Kidney epithelial cell (primary cell): ENCODE results near the gene HM13. TPM values are rescaled to one million over a fixed set of nuclear protein-coding genes. Genes with fewer than 3 reads are reported as not detected.
"Not testable (repeated sequence)": the region's sequence is repeated elsewhere in the genome, so short reads cannot be mapped to it uniquely, and the experiment has no call there.

ENCODE experiments used
- DNase-seq: peaks from one replicate; pipeline ENCODE4 v3.0.0-alpha.2; 2010; ENCODE audit warnings: low read depth
- H3K27me3 ChIP-seq: 2 replicates; pipeline ENCODE4 v1.6.0; 2011; ENCODE audit warnings: low read length; ENCODE audit not compliant: control insufficient read depth, insufficient read depth
- H3K36me3 ChIP-seq: 2 replicates; pipeline ENCODE4 v1.5.1; 2011; ENCODE audit warnings: low read length; ENCODE audit not compliant: control insufficient read depth, insufficient read depth
- H3K4me3 ChIP-seq: 2 replicates; pipeline ENCODE4 v1.5.1; 2011; ENCODE audit warnings: low read depth, mild to moderate bottlenecking, control low read depth, low read length
- CTCF ChIP-seq: IDR thresholded peaks from 2 replicates; pipeline ENCODE4 v1.5.1; 2011; ENCODE audit warnings: mild to moderate bottlenecking, moderate library complexity, low read length, control low read depth, inconsistent platforms; ENCODE audit not compliant: insufficient read depth, poor library complexity, severe bottlenecking
- total RNA-seq: library from RNA; depleted of rRNA; stranded (reverse); fragments of >200 nt; gene quantifications from 2 replicates; pipeline ENCODE4 v1.2.3, GENCODE V29; 2015

The HM13 gene
- total RNA-seq, 1 donor from 2014 or later, result 116 TPM

DNA sequence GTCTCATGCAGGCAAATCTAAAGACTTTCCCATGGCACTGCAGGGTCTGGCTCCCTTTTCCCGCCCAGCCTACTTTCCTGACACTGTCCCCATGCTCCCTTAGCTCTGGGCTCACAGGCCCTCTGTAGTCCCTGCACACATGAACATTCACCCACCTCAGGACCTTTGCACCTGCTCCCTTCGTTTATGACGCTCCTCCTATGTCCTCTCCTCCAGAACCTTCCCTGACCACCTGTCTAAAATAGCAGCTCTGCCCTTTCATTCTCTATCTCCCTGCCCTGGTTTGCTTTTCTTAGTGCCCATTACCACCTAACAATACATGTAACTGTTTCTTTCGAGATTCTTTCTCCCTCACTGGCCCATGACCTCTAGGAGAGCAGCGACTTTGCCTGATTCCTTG, 22.3 kb downstream of the HM13 start:
- no peak for DNase-seq
- Histone ChIP-seq H3K27me3 (no peaks in the 10 kb centered on the region), H3K36me3 (no peaks in the 10 kb centered on the region), H3K4me3 (no peak overlapping the region)
- no peak for TF ChIP-seq CTCF

DNA sequence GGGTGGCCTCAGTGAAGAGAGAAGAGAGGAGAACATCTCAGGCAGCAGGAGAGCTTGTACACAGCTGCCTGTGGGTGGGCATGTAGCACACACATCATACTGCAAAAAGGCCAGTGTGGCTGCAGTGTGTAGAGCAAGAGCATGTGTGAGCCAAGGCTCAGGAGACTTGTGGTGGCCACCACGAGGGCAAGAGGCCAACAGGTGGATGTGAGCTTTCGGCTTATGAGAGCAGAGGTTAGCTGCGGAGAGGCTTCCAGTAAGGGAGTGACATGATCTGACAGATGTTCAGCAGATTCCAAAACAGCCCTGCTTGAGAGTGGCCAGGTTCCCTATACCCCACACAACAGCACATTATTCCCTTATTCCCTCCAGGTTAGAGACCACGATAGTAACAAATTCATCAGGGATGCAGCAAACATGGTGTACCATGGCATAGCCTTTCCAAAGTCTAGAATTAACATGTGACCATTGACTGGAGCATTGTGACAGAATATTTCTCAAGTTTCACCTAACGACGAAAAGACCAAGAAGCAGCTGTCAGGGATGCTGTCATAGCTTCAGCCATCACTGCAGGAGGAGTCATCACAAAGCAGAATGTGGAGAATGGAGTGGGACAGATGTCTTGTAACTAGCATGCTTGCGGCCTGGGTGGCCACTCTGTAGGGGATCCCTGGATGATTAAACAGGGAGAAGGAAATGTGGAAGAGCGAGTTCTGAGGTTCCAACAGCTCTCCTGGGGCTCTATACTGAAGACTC, 23.1 kb downstream of the HM13 start:
- no peak for TF ChIP-seq CTCF
- no peak for DNase-seq
- Histone ChIP-seq H3K36me3 (no peaks in the 10 kb centered on the region), H3K27me3 (no peaks in the 10 kb centered on the region), H3K4me3 (no peak overlapping the region)

DNA sequence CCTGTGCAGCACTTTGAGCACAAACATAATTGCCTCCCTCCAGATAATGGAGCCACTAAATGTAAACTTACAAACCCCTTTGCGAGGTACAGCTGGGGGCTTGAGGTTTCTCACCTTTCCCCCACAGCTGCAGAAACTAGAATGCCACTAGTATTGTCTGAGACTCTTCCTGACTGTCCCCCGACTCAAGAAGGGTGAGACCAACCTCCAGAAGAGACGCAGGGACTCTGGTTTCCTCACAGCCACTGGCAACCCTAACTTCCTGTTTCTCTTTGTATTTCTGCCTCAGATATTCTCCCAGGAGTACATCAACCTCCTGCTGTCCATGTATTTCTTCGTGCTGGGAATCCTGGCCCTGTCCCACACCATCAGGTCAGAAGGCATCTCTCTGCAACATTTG, 23.6 kb downstream of the HM13 start:
- DNase-seq, result no peak
- no peak for TF ChIP-seq CTCF
- Histone ChIP-seq H3K27me3 (no peaks in the 10 kb centered on the region), H3K36me3 (no peaks in the 10 kb centered on the region), H3K4me3 (no peak overlapping the region)

- Histone ChIP-seq H3K27me3 (no peaks in the 10 kb centered on the region), H3K4me3 (no peak overlapping the region), H3K36me3 (no peaks in the 10 kb centered on the region)
- no peak for DNase-seq
- TF ChIP-seq CTCF, result no peak
These were observed 24.1 kb downstream of the HM13 start for GRCh38 chr20:31538326-31538725.

GRCh38 chr20:31539636-31540035, 25.4 kb downstream of the HM13 start:
- not testable (repeated sequence) for H3K27me3 ChIP-seq, H3K36me3 ChIP-seq, H3K4me3 ChIP-seq, DNase-seq

DNA sequence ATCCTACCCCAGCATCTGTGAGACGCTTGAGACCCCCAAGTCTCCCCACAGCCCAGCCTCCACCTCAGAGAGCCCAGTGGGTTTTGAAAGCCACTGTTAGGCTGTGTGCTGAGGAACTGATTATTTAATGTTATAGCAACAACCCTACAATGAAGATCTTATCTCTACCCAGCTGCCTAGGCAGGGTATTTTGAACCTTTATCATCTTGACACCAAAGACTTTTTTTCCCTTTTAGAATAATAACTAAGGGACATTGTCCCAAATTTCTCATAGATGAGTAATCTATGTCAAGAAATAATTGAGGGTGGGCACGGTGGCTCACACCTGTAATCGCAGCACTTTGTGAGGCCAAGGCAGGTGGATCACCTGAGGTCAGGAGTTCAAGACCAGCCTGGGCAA, 26.2 kb downstream of the HM13 start:
- Histone ChIP-seq H3K36me3 (no peaks in the 10 kb centered on the region), H3K27me3 (no peaks in the 10 kb centered on the region), H3K4me3 (no peak overlapping the region)
- no peak for TF ChIP-seq CTCF
- no peak for DNase-seq
